K562 (cell line): Measurements from ENCODE around the gene ZFP37. TPM values are rescaled to one million over a fixed set of nuclear protein-coding genes. Genes with fewer than 3 reads are reported as not detected.
A peak's percentile ranks its signal among the peaks of the same experiment; 100 is the strongest.

ENCODE experiments used
- ARHGAP35 ChIP-seq: fragments of 450-650 bp; IDR thresholded peaks from 2 replicates; pipeline ENCODE4 v1.6.1; 2018; ENCODE audit not compliant: partially characterized antibody
- CBFA2T3 ChIP-seq: fragments of 450-650 bp; IDR thresholded peaks from 2 replicates; pipeline ENCODE4 v1.6.1; 2017
- CREM ChIP-seq: IDR thresholded peaks from 2 replicates; pipeline ENCODE4 v1.6.1; 2014; ENCODE audit warnings: antibody characterized with exemption, low read depth
- HOXB6 ChIP-seq: fragments of 250-450 bp; sonication (Bioruptor Pico); IDR thresholded peaks from 2 replicates; pipeline ENCODE4 v1.5.1; 2022; ENCODE audit warnings: mild to moderate bottlenecking, borderline replicate concordance
- MAZ ChIP-seq, 2 experiments: fragments of 450-650 bp in 1 of 2; sonication (generic) in 1 of 2; formaldehyde crosslinking; IDR thresholded peaks in 1 of 2; conservative IDR thresholded peaks in 1 of 2; 2 replicates each; pipeline versions ENCODE4 v1.4.0 to v1.5.0; 2020; ENCODE audit warnings: mild to moderate bottlenecking in 1 of 2, missing genetic modification reagents in 1 of 2
- NFIC ChIP-seq: fragments of 450-650 bp; IDR thresholded peaks from 2 replicates; pipeline ENCODE4 v1.6.1; 2017; ENCODE audit warnings: mild to moderate bottlenecking, inconsistent platforms
- NRF1 ChIP-seq, 2 experiments: fragments of 450-650 bp; IDR thresholded peaks in 1 of 2; conservative IDR thresholded peaks in 1 of 2; 2 replicates each; pipeline ENCODE4 v1.6.1; 2014; ENCODE audit warnings: mild to moderate bottlenecking in 2 of 2
- PHF8 ChIP-seq: fragments of 200-600 bp; sonication (generic); IDR thresholded peaks from 2 replicates; pipeline ENCODE4 v1.6.1; 2012; ENCODE audit warnings: mixed run types, mild to moderate bottlenecking, inconsistent platforms, low read length, moderate library complexity, borderline replicate concordance
- POLR2A ChIP-seq: fragments of 450-650 bp; conservative IDR thresholded peaks from 2 replicates; pipeline ENCODE4 v1.6.1; 2016
- RBM39 ChIP-seq: fragments of 200-400 bp; formaldehyde crosslinking; optimal IDR thresholded peaks from 2 replicates; pipeline ENCODE3; 2018; ENCODE audit warnings: low read depth, low read length
- RFX1 ChIP-seq: fragments of 450-650 bp; IDR thresholded peaks from 2 replicates; pipeline ENCODE4 v1.6.1; 2016; ENCODE audit warnings: mild to moderate bottlenecking, moderate library complexity
- ZNF436 ChIP-seq: fragments of 250-450, 450-650 bp; sonication (Bioruptor Pico); formaldehyde crosslinking; IDR thresholded peaks from 2 replicates; pipeline ENCODE4 v1.7.0; 2020; ENCODE audit warnings: mild to moderate bottlenecking
- ZNF584 ChIP-seq: fragments of 200-800 bp; sonication (Bioruptor generic); IDR thresholded peaks from 2 replicates; pipeline ENCODE4 v1.6.1; 2016; ENCODE audit warnings: low read depth, mild to moderate bottlenecking, missing genetic modification characterization, missing compliant biosample characterization
- ZNF644 ChIP-seq: fragments of 200-800 bp; sonication (Bioruptor generic); IDR thresholded peaks from 2 replicates; pipeline ENCODE4 v1.6.1; 2016; ENCODE audit warnings: low read depth, missing genetic modification characterization, missing compliant biosample characterization
- polyA plus RNA-seq, 8 experiments: library from polyadenylated mRNA; depleted of rRNA in 4 of 8; stranded (reverse) in 5 of 8; unstranded in 3 of 8; fragments of >200 nt; fragmentation: Nextera tagmentation in 2 of 8; fragmentation: Illumina TruSeq in 1 of 8; extraction: Ambion mirVana in 2 of 8; extraction: Trizol in 1 of 8; gene quantifications; 2 replicates each; pipeline versions ENCODE4 v1.2.1 to v1.2.3, GENCODE V29; 2011 to 2014; ENCODE audit warnings: inconsistent platforms in 1 of 8, missing spikeins in 1 of 8
- total RNA-seq, 7 experiments: library from RNA; depleted of rRNA in 6 of 7; stranded (reverse); fragments of >200 nt in 6 of 7; fragmentation: Illumina TruSeq in 2 of 7; extraction: Trizol in 2 of 7; gene quantifications; 2 replicates each; pipeline versions ENCODE4 v1.2.1 to v1.2.3, GENCODE V29; 2011 to 2021; ENCODE audit warnings: low replicate concordance in 1 of 7
- TF ChIP-seq, protein P1 (sequence below): fragments of 250-450 bp; sonication (Bioruptor Pico); IDR thresholded peaks from 2 replicates; pipeline ENCODE4 v1.8.0; 2021; ENCODE audit warnings: mild to moderate bottlenecking, moderate library complexity
- TF ChIP-seq, protein P2 (sequence below): sonication (generic); formaldehyde crosslinking; IDR thresholded peaks from 2 replicates; pipeline ENCODE4 v1.8.0; 2023; ENCODE audit warnings: missing genetic modification reagents, mild to moderate bottlenecking, borderline replicate concordance

ZFP37 gene
- total and polyA plus RNA-seq, 9 of the 15 experiments (the other 6 are each of a cell fraction or from before 2014, with no cell fraction given), result 0.03 to 0.33 (median 0.14) TPM; not detected in 1

DNA sequence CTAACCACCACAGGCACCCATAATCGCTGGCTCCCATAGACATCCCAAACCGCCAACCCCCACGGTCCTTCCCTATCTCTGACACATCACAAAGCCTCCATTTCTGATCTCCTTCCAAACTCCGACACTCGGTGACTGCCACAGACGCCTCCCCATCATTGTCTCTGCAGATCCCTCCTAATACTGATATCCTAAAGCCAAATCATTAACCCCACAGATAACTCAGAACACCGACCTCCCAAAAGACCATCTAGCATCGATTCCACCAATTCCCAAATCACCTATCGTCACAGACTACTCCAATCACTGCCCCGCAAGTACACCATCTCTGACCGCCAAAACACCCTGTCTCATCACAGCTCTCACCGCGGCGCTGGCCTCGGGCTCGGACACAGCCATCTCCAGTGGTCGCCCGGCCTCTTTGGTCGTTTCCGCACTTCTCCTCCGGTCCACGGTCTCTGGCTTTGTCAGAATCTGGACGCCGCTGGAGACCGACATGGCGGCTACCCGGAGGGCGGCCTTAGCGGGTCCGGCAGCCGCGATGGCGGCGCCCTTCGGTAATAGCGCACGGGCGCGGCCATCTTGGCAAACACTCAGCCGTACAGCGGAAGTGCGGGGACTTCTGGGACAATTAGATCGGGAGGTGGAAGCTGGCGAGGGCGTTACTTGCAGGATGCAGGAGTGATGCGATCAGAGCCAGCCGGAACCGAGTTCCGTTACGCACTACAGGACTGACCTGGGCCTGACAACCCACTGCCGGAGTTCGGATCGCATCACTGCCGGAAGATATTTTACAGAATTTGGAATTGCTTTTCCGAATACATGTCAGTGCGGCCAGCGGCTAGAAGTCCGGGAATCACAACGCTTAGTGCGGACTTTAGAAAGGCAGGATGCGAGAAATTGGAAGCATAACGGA is at the start of gene ZFP37 (continued):
- TF ChIP-seq, protein P1, sequence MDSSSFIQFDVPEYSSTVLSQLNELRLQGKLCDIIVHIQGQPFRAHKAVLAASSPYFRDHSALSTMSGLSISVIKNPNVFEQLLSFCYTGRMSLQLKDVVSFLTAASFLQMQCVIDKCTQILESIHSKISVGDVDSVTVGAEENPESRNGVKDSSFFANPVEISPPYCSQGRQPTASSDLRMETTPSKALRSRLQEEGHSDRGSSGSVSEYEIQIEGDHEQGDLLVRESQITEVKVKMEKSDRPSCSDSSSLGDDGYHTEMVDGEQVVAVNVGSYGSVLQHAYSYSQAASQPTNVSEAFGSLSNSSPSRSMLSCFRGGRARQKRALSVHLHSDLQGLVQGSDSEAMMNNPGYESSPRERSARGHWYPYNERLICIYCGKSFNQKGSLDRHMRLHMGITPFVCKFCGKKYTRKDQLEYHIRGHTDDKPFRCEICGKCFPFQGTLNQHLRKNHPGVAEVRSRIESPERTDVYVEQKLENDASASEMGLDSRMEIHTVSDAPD (CRISPR knock-in tag), result no peak
- TF ChIP-seq CBFA2T3, result no peak
- peak; percentile 51; the same call in 1 of the 2 replicates for TF ChIP-seq PHF8
- no peak for TF ChIP-seq HOXB6 (CRISPR knock-in tag)
- 0 out of 2 replicates have a peak, but pooled peaks have one; percentile 32 for TF ChIP-seq ZNF584 (CRISPR knock-in tag)
- TF ChIP-seq NRF1 (conservative IDR thresholded peaks at IDR 0.05 in 1 of 2, IDR thresholded peaks at IDR 0.05 in 1 of 2), result 0 out of 4 replicates have a peak, but pooled peaks of 1 of the 2 experiments have one; percentile 21
- TF ChIP-seq POLR2A, result peak; percentile 45; the same call in 1 of the 2 replicates
- peak; percentile 17; the same call in 1 of the 2 replicates for TF ChIP-seq RFX1
- TF ChIP-seq, protein P2, sequence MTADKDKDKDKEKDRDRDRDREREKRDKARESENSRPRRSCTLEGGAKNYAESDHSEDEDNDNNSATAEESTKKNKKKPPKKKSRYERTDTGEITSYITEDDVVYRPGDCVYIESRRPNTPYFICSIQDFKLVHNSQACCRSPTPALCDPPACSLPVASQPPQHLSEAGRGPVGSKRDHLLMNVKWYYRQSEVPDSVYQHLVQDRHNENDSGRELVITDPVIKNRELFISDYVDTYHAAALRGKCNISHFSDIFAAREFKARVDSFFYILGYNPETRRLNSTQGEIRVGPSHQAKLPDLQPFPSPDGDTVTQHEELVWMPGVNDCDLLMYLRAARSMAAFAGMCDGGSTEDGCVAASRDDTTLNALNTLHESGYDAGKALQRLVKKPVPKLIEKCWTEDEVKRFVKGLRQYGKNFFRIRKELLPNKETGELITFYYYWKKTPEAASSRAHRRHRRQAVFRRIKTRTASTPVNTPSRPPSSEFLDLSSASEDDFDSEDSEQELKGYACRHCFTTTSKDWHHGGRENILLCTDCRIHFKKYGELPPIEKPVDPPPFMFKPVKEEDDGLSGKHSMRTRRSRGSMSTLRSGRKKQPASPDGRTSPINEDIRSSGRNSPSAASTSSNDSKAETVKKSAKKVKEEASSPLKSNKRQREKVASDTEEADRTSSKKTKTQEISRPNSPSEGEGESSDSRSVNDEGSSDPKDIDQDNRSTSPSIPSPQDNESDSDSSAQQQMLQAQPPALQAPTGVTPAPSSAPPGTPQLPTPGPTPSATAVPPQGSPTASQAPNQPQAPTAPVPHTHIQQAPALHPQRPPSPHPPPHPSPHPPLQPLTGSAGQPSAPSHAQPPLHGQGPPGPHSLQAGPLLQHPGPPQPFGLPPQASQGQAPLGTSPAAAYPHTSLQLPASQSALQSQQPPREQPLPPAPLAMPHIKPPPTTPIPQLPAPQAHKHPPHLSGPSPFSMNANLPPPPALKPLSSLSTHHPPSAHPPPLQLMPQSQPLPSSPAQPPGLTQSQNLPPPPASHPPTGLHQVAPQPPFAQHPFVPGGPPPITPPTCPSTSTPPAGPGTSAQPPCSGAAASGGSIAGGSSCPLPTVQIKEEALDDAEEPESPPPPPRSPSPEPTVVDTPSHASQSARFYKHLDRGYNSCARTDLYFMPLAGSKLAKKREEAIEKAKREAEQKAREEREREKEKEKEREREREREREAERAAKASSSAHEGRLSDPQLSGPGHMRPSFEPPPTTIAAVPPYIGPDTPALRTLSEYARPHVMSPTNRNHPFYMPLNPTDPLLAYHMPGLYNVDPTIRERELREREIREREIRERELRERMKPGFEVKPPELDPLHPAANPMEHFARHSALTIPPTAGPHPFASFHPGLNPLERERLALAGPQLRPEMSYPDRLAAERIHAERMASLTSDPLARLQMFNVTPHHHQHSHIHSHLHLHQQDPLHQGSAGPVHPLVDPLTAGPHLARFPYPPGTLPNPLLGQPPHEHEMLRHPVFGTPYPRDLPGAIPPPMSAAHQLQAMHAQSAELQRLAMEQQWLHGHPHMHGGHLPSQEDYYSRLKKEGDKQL (CRISPR knock-in tag), result no peak
- TF ChIP-seq MAZ (CRISPR knock-in tag; conservative IDR thresholded peaks at IDR 0.05 in 1 of 2, IDR thresholded peaks at IDR 0.05 in 1 of 2), result peak in 1 of 2 experiments; percentile 14; a peak in 1 of 4 replicates
- no peak for TF ChIP-seq ZNF436 (CRISPR knock-in tag)
- TF ChIP-seq ZNF644 (tag), result 0 out of 2 replicates have a peak, but pooled peaks have one; percentile 52
- TF ChIP-seq CREM, result peak; percentile 86
- no peak for TF ChIP-seq RBM39
- no peak for TF ChIP-seq NFIC
- TF ChIP-seq ARHGAP35, result peak; percentile 22
